GM21737 (cell line): ENCODE results near the gene SLC28A3.

Experiments
- ATAC-seq: cut with Tn5 transposase; IDR thresholded peaks from one replicate; pipeline ENCODE4 v1.9.1; 2021; ENCODE audit warnings: mild to moderate bottlenecking, moderate library complexity; ENCODE audit not compliant: unreplicated experiment

The SLC28A3 gene

GRCh38 chr9:84251921-84252320, 88.6 kb downstream of the SLC28A3 start:
- ATAC-seq, result no peak

DNA sequence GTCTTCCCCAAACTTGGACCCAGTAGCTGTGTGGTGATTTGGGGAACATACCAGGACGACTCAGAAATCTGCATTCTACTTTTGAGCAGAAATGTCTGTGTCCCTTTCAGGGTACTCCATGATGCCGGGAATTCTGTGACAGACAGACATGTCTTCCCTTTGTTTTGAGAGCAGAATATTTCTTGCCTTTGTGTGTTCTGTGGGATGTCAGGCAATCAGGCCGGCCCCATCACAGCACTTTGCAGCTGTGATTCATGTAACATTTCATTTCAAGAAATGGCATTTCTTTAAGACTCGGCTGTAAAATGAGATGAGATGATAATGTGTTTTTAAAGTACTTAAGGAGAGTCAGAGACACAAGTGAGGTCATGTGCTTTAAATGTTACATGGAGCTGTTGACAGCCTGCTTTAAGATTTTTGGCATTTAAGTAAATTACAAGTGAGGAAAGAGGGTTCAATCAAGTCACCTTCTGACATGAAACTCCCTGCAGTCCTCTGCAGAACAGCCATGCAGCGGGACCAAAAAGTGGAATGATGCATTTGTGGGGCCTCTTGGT, 98.7 kb downstream of the SLC28A3 start:
- ATAC-seq, result no peak

DNA sequence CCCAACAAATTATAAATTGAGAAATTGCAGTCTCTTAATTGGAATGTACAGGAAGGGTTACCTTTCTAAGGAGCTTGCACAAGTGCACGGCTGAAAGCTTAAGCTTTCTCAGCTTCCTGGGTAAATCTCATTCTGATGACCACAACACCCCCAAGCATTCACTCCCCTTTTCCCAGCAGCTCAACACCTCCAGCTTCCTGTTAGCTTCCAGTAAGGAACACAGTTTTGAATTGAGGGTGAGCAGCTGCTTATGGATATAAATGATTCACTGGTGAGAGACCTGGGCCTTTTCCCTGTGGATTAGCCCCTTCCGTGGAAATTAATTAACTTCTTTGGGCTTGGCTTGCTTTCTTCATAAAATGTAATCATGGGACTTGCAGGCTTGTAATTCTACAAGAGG, 101.2 kb downstream of the SLC28A3 start:
- ATAC-seq, result no peak

DNA sequence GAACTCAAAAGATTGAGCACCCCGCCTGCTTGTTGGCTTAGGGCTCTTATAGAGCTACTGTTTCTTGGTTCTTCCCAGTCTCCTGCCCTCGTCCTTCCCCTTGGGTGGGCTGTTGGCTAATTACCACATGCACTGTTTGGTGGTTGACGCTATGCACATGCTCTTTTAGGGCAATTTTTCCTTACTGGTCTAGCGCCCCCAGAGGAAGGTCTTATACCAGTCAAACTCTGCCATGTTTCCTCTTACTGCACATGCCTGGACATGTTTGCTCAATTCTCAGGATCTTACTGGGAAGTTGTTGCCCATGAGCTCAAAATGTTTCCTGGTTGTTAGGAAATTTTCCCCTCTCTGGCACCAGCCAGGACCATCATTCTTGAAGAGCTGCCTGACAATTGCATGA, 101.9 kb downstream of the SLC28A3 start:
- ATAC-seq, result no peak

- no peak for ATAC-seq
Measured at GRCh38 chr9:84235511-84235910, 105.0 kb downstream of the SLC28A3 start.

DNA sequence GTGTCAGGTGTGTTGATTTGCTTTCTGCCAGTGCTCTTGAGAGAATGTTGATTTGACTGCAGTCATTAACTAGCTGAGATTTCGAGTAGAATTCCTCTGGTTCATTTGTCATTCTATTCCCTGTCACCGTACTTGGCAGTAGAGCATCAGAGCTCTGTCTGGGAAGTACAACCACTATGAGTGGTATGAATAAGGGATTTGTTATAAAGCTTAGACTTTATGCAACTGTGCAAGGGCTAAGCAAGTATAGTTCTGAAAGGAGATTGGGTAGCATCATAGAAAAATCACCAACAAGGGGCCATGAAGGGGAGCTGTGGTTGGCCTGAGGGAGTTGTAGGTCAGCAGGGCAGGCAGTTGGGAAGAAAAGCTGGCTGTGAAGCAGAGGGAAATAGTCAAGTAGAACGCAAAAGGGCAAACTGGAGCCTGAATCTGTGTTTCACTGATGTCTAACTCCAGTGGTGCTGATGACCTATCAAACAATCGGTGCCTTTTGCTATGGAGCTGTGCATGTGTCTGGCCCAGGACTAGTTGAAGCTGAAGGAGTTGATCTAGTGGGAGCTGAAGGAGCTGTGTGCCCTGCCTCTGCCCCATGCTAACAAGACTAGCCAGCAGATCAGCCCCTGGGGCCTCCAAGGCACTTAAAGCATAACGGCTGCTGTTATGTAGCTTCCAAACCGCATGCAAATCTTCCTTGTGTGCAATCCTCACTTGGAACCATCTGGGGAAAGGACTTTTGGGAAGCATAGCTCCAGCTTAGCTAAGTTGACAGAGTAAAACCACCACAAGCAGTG, 110.0 kb downstream of the SLC28A3 start:
- ATAC-seq, result no peak

DNA sequence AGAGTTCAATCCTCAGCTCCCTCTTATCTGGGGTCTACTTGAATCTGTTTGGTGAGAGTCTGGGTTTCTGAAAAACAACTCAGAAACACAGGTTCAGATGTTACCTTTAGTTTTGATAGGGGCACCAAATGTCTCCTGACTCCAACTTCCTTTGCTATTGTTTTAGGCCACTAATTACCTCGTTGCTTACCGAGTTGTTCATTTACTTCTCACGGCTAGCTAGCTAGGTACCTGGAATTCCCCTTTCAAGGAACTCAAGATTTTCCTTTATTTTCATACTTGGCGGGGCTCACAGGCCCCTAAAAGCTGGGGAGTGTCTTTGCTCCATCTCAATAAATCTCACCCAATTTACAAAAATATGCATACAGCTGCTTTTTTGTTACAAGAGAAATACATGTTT, 111.4 kb downstream of the SLC28A3 start:
- no peak for ATAC-seq

DNA sequence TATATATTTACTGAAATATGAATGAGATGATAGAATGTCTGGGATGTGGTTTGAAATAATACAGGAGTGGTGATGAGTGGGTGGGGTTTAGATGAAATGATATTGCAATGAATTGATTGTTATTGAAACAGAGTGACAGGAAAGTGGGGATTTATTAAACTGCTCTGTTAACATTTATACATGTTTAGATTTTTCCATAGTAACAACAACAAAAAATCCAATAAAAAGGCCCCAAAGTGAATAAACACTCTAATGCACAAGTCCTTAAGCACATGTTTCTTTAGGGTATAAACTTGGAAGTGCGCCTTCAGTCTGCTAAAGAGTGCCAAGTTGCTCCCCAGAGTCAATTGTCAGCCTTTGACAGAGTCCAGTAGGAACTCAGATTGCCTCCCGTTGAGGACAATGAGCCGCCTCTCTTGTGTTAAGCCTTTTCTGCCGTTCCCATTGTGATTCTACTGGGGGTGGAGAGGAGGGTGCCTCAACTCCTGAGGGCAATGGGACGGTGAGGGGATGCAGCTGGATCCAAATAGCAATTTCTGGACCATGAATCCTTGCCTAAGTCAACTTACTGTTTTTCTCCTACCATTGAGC, 112.3 kb downstream of the SLC28A3 start:
- ATAC-seq, result no peak

DNA sequence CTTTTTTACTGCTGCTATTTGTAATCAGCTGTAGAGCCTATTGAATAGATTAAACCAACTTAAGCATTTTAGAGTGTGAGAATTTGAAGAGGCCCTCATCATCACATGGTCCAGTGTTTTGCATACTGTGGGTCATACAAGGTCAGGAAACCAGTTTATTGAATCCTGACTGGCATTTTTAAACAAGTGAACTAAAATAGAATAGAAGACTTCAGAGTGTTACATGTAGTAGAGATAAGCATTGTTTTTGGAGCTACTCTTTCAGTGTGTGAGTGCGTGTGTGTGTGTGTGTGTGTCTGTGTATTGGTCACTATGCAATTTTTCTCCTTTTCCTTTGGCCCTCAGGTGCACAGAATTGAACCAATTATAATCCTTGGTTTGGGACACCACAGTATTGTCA, 114.4 kb downstream of the SLC28A3 start:
- no peak for ATAC-seq
